WTC11 (cell line): ENCODE results near the gene EEFSEC. TPM values are rescaled to one million over a fixed set of nuclear protein-coding genes. Genes with fewer than 3 reads are reported as not detected.

Source experiments
- ATAC-seq: fragments of 200-7000 bp; cut with Tn5 transposase; 2 replicates; pipeline ENCODE4 v1.10.0; 2021; ENCODE audit warnings: mild to moderate bottlenecking, moderate library complexity
- CTCF ChIA-PET: fragments of 300-600 bp; sonication (Branson Sonifier 250); formaldehyde crosslinking; loops from one replicate; lab custom pipeline; 2021; ENCODE audit warnings: antibody characterized with exemption; lab: Charles Lee
- POLR2A ChIA-PET: fragments of 350-600 bp; sonication (Branson Sonifier 250); formaldehyde crosslinking; loops from one replicate; lab custom pipeline; 2021; ENCODE audit warnings: antibody characterized with exemption; lab: Charles Lee
- DNase-seq: peaks from one replicate; pipeline ENCODE4 v3.0.0; 2021; ENCODE audit warnings: low spot score
- H3K27ac Mint-ChIP-seq: 2 replicates; pipeline ENCODE4 v1.8.0; 2021; ENCODE audit warnings: mixed read lengths
- H3K27me3 Mint-ChIP-seq: 2 replicates; pipeline ENCODE4 v1.8.0; 2021; ENCODE audit warnings: low read depth, mild to moderate bottlenecking, moderate library complexity, mixed read lengths
- H3K36me3 Mint-ChIP-seq: 2 replicates; pipeline ENCODE4 v1.8.0; 2021; ENCODE audit warnings: mixed read lengths
- H3K4me1 Mint-ChIP-seq: 2 replicates; pipeline ENCODE4 v1.8.0; 2022; ENCODE audit warnings: mixed read lengths
- H3K4me3 Mint-ChIP-seq: 2 replicates; pipeline ENCODE4 v1.8.0; 2021; ENCODE audit warnings: mild to moderate bottlenecking, moderate library complexity, mixed read lengths
- H3K9me3 Mint-ChIP-seq: 2 replicates; pipeline ENCODE4 v1.8.0; 2021; ENCODE audit warnings: mixed read lengths
- AR ChIP-seq: fragments of 250-450 bp; sonication (Bioruptor Pico); IDR thresholded peaks from 2 replicates; pipeline ENCODE4 v1.9.0; 2021; ENCODE audit warnings: mild to moderate bottlenecking
- ATF3 ChIP-seq: sonication (generic); formaldehyde crosslinking; conservative IDR thresholded peaks from 2 replicates; pipeline ENCODE4 v1.8.1; 2022; ENCODE audit warnings: mild to moderate bottlenecking, missing genetic modification reagents
- ATF6 ChIP-seq: sonication (generic); formaldehyde crosslinking; IDR thresholded peaks from 2 replicates; pipeline ENCODE4 v1.8.1; 2023; ENCODE audit warnings: mild to moderate bottlenecking, missing genetic modification reagents
- CDX4 ChIP-seq: fragments of 250-450 bp; sonication (Bioruptor Pico); IDR thresholded peaks from 2 replicates; pipeline ENCODE4 v1.9.0; 2021; ENCODE audit warnings: moderate library complexity, mild to moderate bottlenecking, inconsistent platforms, borderline replicate concordance
- E2F1 ChIP-seq: sonication (generic); formaldehyde crosslinking; IDR thresholded peaks from 2 replicates; pipeline ENCODE4 v1.8.0; 2022; ENCODE audit warnings: mild to moderate bottlenecking, missing genetic modification reagents
- ETV6 ChIP-seq: sonication (generic); formaldehyde crosslinking; IDR thresholded peaks from 2 replicates; pipeline ENCODE4 v1.8.1; 2022; ENCODE audit warnings: mild to moderate bottlenecking, missing genetic modification reagents
- IRF2 ChIP-seq: sonication (generic); formaldehyde crosslinking; IDR thresholded peaks from 2 replicates; pipeline ENCODE4 v1.8.0; 2022; ENCODE audit warnings: low read depth, missing genetic modification reagents, borderline replicate concordance
- JAZF1 ChIP-seq: fragments of 250-450 bp; sonication (Bioruptor Pico); IDR thresholded peaks from 2 replicates; pipeline ENCODE4 v1.9.0; 2021; ENCODE audit warnings: moderate library complexity, mild to moderate bottlenecking, inconsistent platforms
- KAT7 ChIP-seq: sonication (generic); formaldehyde crosslinking; IDR thresholded peaks from 2 replicates; pipeline ENCODE4 v1.8.1; 2023; ENCODE audit warnings: missing genetic modification reagents, mild to moderate bottlenecking, borderline replicate concordance
- MYBL2 ChIP-seq: sonication (generic); formaldehyde crosslinking; IDR thresholded peaks from 2 replicates; pipeline ENCODE4 v1.8.1; 2023; ENCODE audit warnings: mild to moderate bottlenecking, moderate library complexity, missing genetic modification reagents
- NFE2L1 ChIP-seq: sonication (generic); formaldehyde crosslinking; IDR thresholded peaks from 2 replicates; pipeline ENCODE4 v1.8.1; 2023; ENCODE audit warnings: missing genetic modification reagents
- PRRX2 ChIP-seq: fragments of 250-450 bp; sonication (Bioruptor Pico); IDR thresholded peaks from 2 replicates; pipeline ENCODE4 v1.8.0; 2021; ENCODE audit warnings: mild to moderate bottlenecking
- SP1 ChIP-seq: sonication (generic); formaldehyde crosslinking; conservative IDR thresholded peaks from 2 replicates; pipeline ENCODE4 v1.8.1; 2022; ENCODE audit warnings: missing genetic modification reagents
- TEAD1 ChIP-seq: sonication (generic); formaldehyde crosslinking; IDR thresholded peaks from 2 replicates; pipeline ENCODE4 v1.8.0; 2022; ENCODE audit warnings: mild to moderate bottlenecking, missing genetic modification reagents
- USF1 ChIP-seq: sonication (generic); formaldehyde crosslinking; IDR thresholded peaks from 2 replicates; pipeline ENCODE4 v1.8.0; 2022; ENCODE audit warnings: mild to moderate bottlenecking, missing genetic modification reagents
- ZNF219 ChIP-seq: sonication (generic); formaldehyde crosslinking; IDR thresholded peaks from 2 replicates; pipeline ENCODE4 v1.8.0; 2023; ENCODE audit warnings: missing genetic modification reagents, mild to moderate bottlenecking, borderline replicate concordance
- ZNF263 ChIP-seq: sonication (generic); formaldehyde crosslinking; IDR thresholded peaks from 2 replicates; pipeline ENCODE4 v1.8.1; 2022; ENCODE audit warnings: low read depth, mild to moderate bottlenecking, moderate library complexity, missing genetic modification reagents
- ZNF416 ChIP-seq: fragments of 250-450 bp; sonication (Bioruptor Pico); IDR thresholded peaks from 2 replicates; pipeline ENCODE4 v1.9.0; 2021; ENCODE audit warnings: mild to moderate bottlenecking, inconsistent platforms
- ZNF512 ChIP-seq: sonication (generic); formaldehyde crosslinking; IDR thresholded peaks from 2 replicates; pipeline ENCODE4 v1.8.1; 2022; ENCODE audit warnings: missing genetic modification reagents, borderline replicate concordance
- ZNF671 ChIP-seq: fragments of 250-450 bp; sonication (Bioruptor Pico); IDR thresholded peaks from 2 replicates; pipeline ENCODE4 v1.8.0; 2021; ENCODE audit warnings: mild to moderate bottlenecking
- total RNA-seq: library from RNA; stranded (reverse); gene quantifications from 3 replicates; pipeline ENCODE4 v1.2.3, GENCODE V29; 2021

The EEFSEC gene
- total RNA-seq, 1 experiment from 2014 or later = 13.7 TPM

- peaks cover 85% of the 10 kb centered on the region for H3K4me1 Mint-ChIP-seq
- no peak for TF ChIP-seq USF1 (CRISPR knock-in tag)
- TF ChIP-seq IRF2 = no peak
- TF ChIP-seq ATF3 (CRISPR knock-in tag) = no peak
- TF ChIP-seq ZNF671 (CRISPR knock-in tag) = no peak
- no peak for TF ChIP-seq E2F1 (CRISPR knock-in tag)
- TF ChIP-seq TEAD1 (CRISPR knock-in tag) = no peak
- no peak for TF ChIP-seq JAZF1 (CRISPR knock-in tag)
- no peak for TF ChIP-seq AR (CRISPR knock-in tag)
- TF ChIP-seq CDX4 = no peak
- no peak for TF ChIP-seq ZNF263 (CRISPR knock-in tag)
- no peak for TF ChIP-seq SP1 (CRISPR knock-in tag)
- TF ChIP-seq KAT7 = no peak
- no peak for TF ChIP-seq ETV6 (CRISPR knock-in tag)
- no peak for TF ChIP-seq PRRX2
- TF ChIP-seq NFE2L1 (CRISPR knock-in tag) = no peak
- no peak for TF ChIP-seq ZNF416 (CRISPR knock-in tag)
- no peak for TF ChIP-seq MYBL2
- no peak for TF ChIP-seq ZNF512 (CRISPR knock-in tag)
- TF ChIP-seq ZNF219 (CRISPR knock-in tag) = no peak
- TF ChIP-seq ATF6 (CRISPR knock-in tag) = no peak
- ATAC-seq = no peak
- H3K27me3 Mint-ChIP-seq = peaks cover 28% of the 10 kb centered on the region
- H3K4me3 Mint-ChIP-seq = no peak overlapping the region
- no peaks in the 10 kb centered on the region for H3K36me3 Mint-ChIP-seq
- ChIA-PET POLR2A (no interaction called here), CTCF (interaction anchor here (1.2 to 5.1 kb wide), 4 partner anchors 11 to 297 kb away, joined by 3 to 25 read pairs (median 4); no protein-coding TSS in a partner anchor)
- H3K9me3 Mint-ChIP-seq = no peaks in the 10 kb centered on the region
- no peak for DNase-seq
- peak overlapping the region; percentile 41; the same call in 1 of the 2 replicates for H3K27ac Mint-ChIP-seq
Measured at GRCh38 chr3:128275316-128276145, 122.2 kb downstream of the EEFSEC start.
